Skeletal muscle tissue (tissue), 4 donors: ENCODE results near the gene RAB3B. TPM values are rescaled to one million over a fixed set of nuclear protein-coding genes. Genes with fewer than 3 reads are reported as not detected.
"Not testable (repeated sequence)": the region's sequence is repeated elsewhere in the genome, so short reads cannot be mapped to it uniquely, and the experiment has no call there.

Source experiments
- H3K27ac ChIP-seq: one replicate; pipeline ENCODE4 v1.7.0; 2013; ENCODE audit warnings: mild to moderate bottlenecking, low read depth, low read length, inconsistent platforms
- H3K27me3 ChIP-seq, 3 donors: one replicate each; pipeline ENCODE4 v1.7.0; 2013; ENCODE audit warnings: low read length in 3 of 3; ENCODE audit not compliant: control insufficient read depth in 3 of 3, insufficient read depth in 3 of 3
- H3K36me3 ChIP-seq, 3 donors: one replicate each; pipeline ENCODE4 v1.7.0; 2013; ENCODE audit warnings: low read length in 3 of 3; ENCODE audit not compliant: control insufficient read depth in 3 of 3, insufficient read depth in 3 of 3
- H3K4me1 ChIP-seq, 3 donors: one replicate each; pipeline ENCODE4 v1.7.0; 2013; ENCODE audit warnings: low read length in 3 of 3, mild to moderate bottlenecking in 3 of 3; ENCODE audit not compliant: control insufficient read depth in 3 of 3, insufficient read depth in 3 of 3
- H3K4me3 ChIP-seq, 3 donors: one replicate each; pipeline ENCODE4 v1.7.0; 2013; ENCODE audit warnings: low read length in 3 of 3
- H3K9ac ChIP-seq, 3 donors: one replicate each; pipeline ENCODE4 v1.7.0; 2013; ENCODE audit warnings: low read length in 3 of 3, mild to moderate bottlenecking in 3 of 3, moderate library complexity in 2 of 3, low read depth in 1 of 3
- H3K9me3 ChIP-seq, 3 donors: one replicate each; pipeline ENCODE4 v1.7.0; 2013; ENCODE audit warnings: low read length in 3 of 3; ENCODE audit not compliant: control insufficient read depth in 3 of 3
- total RNA-seq: library from RNA; depleted of rRNA; stranded (reverse); fragments of >200 nt; gene quantifications from one replicate; pipeline ENCODE4 v1.2.3, GENCODE V29; 2014
- donor health status: Osteomylitis.

RAB3B gene
- total RNA-seq, 1 donor from 2014 or later, result under 0.01 TPM

DNA sequence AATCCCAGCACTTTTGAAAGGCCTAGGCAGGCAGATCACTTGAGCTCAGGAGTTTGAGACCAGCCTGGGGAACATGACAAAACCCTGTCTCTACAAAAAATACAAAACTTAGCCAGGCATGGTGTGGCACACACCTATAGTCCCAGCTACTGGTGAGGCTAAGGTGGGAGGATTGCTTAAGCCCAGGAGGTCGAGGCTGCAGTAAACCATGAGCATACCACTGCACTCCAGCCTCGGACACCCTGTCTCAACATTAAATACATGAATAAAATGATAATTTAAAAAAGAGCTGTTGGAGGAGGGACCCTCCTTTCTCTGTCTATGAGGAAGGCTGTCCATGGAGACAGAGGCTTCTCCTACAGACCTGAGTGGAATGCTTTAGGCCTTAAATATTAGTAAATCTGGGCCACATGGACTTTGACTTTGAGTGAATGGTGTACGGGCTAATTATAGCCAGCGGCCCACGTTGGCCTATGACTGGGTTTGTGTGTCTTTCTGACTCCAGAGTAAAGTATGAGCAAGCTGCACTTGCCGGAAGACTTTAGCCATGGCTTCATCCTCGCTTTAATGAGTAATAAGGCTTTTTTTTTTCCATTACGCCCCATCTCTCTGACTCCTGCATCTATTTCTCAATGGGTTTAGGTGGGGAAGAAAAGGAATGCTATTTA lies 21.3 kb downstream of the RAB3B start:
- no peak overlapping the region for H3K27ac ChIP-seq
- H3K27me3 ChIP-seq, result peaks cover 0 to 4% (median 0%) of the 10 kb centered on the region in 3 donors
- no peaks in the 10 kb centered on the region for H3K36me3 ChIP-seq
- no peak overlapping the region for H3K9ac ChIP-seq
- H3K9me3 ChIP-seq, result no peaks in the 10 kb centered on the region
- no peaks in the 10 kb centered on the region for H3K4me1 ChIP-seq
- no peak overlapping the region for H3K4me3 ChIP-seq

DNA sequence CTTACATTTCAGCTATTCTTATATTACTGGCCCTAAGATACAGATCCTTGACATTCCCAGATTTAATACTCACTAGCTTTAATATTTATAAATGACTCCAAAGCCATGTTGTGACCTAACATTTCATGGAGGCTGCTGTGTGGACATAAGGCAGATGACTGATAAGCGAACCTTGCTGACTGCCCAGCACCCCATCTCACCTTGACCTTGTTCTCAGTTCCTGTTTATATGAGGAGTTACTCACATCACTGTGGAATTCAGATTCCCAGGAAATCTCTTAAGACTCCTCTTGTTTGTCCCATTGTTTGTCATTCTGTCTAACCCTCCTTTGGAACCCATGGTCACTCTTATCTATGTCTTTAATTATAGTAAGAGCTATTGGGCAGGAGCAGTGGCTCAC lies 21.9 kb downstream of the RAB3B start:
- Histone ChIP-seq H3K27me3 (peaks cover 0 to 4% (median 1%) of the 10 kb centered on the region in 3 donors), H3K36me3 (no peaks in the 10 kb centered on the region), H3K9ac (no peak overlapping the region), H3K4me3 (no peak overlapping the region), H3K27ac (no peak overlapping the region), H3K9me3 (no peaks in the 10 kb centered on the region), H3K4me1 (no peaks in the 10 kb centered on the region)

DNA sequence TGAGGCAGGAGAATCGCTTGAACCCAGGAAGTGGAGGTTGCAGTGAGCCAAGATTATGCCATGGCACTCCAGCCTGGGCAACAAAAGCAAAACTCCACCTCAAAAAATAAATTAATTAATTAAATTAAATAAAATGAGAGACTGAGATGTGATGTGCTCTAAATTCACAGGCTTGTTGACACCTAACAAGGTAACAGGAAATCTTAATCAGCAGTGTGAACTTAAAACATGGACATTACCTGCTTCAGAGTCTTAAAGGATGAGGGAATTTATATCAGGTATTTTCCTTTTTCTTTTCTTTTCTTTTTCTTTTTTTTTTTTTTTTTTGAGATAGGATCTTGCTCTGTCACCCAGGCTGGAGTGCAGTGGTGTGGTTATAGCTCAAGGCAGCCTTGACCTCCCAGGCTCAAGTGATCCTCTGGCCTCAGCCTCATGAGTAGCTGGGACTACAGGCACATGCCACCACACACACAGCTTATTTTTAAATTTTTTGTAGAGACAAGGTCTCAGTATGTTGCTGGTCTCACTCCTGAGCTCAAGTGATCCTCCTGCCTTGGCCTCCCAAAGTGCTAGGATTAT lies 23.2 kb downstream of the RAB3B start:
- not testable (repeated sequence) for H3K4me3 ChIP-seq, H3K27me3 ChIP-seq, H3K4me1 ChIP-seq, H3K36me3 ChIP-seq, H3K27ac ChIP-seq, H3K9ac ChIP-seq, H3K9me3 ChIP-seq

DNA sequence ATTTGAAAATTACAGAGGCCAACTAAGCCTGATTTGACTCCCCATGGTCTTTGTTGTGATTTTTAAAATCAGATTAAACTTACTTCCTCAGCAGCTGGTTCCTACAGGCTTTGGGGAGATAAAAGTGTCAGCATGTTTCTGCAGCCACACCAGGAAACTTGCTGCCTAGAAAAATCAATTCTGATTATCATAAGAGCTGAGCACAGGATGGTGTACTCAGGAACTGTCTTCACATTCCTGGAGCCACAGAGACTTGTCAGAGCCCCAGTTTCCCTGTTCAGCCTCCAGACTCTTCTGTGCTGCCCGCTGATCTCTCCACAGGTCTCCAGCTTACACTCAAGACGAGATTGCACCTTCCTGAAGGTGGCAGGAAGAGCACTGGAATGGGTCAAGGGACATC lies 23.9 kb downstream of the RAB3B start:
- H3K9ac ChIP-seq, result no peak overlapping the region
- H3K9me3 ChIP-seq, result no peaks in the 10 kb centered on the region
- H3K36me3 ChIP-seq, result no peaks in the 10 kb centered on the region
- no peak overlapping the region for H3K4me3 ChIP-seq
- H3K4me1 ChIP-seq, result no peaks in the 10 kb centered on the region
- H3K27ac ChIP-seq, result no peak overlapping the region
- peaks cover 2 to 13% (median 4%) of the 10 kb centered on the region in 3 donors for H3K27me3 ChIP-seq

DNA sequence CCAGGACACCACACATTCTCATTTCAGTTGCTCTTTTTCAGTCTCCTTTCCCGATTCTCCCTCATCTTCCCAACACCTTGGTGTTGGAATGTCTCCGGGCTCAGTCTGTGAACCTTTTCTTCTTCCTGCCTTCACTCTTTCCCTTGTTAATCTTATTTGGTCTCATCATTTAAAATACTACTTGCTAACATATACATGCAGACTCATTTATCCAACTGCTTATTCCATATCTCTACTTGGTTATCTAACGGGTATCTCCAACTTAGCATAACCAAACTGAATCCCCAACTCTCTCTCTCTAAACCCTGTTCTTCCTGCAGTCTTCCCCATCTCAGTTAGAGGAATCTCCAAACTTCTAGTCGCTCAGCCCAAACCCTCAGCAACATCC lies 26.2 kb downstream of the RAB3B start:
- peaks cover 9 to 30% (median 19%) of the 10 kb centered on the region in 3 donors for H3K27me3 ChIP-seq
- no peak overlapping the region for H3K4me3 ChIP-seq
- no peaks in the 10 kb centered on the region for H3K36me3 ChIP-seq
- H3K9ac ChIP-seq, result no peak overlapping the region
- H3K9me3 ChIP-seq, result no peaks in the 10 kb centered on the region
- H3K4me1 ChIP-seq, result no peaks in the 10 kb centered on the region
- no peak overlapping the region for H3K27ac ChIP-seq

DNA sequence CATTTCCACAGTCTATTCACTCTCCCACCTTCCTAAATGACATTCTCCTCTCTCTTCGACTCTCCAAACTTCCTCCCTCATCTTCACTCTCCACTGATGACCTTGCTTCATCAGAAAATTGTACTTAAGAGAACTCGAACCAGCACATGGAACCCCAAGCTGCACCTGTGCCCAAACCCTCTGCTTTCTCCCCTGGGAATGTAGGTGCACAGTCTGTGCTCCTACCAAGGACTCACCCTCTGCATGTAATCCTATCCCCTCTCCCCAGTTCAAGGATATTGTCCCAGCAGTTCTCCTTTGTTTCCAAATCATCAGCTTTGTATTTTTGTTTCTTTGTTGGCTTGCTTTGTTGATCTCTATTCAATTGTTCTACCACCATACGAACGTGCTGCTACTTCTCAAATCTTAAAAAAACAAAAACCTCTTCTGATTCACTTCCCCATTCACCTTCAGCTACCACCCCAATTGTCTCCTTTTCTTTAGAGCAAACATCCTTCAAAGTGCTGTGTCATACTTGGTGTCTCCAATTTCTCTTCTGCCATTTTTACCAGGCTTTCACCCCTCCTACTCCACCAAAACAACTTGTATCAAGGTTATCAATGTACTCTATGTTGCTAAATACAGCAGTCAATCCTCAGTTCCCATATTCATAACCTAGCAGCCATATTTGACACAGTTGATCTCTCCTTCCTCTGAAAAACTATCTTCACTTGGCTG lies 26.8 kb downstream of the RAB3B start:
- Histone ChIP-seq H3K4me1 (no peaks in the 10 kb centered on the region), H3K27me3 (peaks cover 9 to 30% (median 19%) of the 10 kb centered on the region in 3 donors), H3K27ac (no peak overlapping the region), H3K36me3 (no peaks in the 10 kb centered on the region), H3K9ac (no peak overlapping the region), H3K4me3 (no peak overlapping the region), H3K9me3 (no peaks in the 10 kb centered on the region)

DNA sequence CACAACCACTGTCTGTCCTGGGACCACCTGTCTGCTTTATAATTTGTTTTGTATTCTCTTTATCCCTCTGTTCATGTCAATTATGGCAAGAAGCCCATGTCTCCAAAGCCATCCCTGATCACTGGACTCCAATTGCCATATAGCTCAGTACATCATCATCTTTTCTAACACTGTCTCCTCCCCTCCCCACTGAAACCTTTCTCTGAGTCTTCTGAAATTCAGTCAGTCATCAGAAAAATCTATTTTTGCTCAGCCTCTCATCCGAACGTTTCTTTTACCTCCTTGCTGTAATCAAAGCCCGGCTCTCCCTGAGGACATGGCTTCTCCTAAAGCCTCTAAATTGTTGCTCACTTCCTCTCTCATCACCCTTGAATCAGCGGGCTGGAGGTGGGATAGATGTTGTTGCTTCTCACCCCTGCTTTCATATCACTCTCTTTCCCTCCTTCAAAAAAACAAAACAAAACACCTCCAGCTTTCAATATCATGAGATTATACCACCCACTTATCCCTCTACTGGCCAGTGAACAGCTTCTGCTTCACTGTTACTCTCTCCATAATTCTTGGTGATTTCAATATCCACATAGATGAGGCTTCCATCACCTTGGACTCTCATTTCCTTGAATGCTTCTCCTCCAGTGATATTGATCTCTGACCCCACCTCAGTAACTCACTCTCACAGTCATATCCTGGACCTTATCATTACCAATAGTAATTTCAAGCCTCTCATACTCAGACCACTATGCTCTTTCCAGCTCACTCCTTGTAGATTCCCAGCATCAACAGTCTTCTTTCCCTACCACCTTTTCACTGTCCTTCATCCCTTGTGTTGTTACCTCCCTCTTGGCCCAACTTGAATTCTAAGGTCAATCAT lies 27.8 kb downstream of the RAB3B start:
- Histone ChIP-seq H3K9ac (no peak overlapping the region), H3K4me1 (no peaks in the 10 kb centered on the region), H3K9me3 (no peaks in the 10 kb centered on the region), H3K27ac (no peak overlapping the region), H3K36me3 (no peaks in the 10 kb centered on the region), H3K27me3 (peaks cover 9 to 30% (median 19%) of the 10 kb centered on the region in 3 donors), H3K4me3 (no peak overlapping the region)

DNA sequence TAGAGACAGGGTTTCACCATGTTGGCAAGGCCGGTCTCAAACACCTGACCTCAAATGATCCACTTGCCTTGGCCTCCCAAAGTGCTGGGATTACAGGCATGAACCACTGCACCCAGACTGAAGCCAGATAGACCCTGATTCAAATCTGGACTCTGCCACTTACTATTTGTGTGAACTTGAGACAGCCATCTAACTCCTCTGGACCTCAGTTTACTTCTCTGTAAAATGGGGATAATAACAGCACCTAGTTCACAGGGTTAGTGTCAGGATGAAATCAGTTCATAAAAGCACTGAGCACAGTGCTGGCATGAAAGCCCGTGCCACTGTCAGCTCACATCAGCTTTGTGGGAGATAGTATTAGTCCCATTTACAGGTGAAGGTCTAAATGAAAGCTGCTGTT lies 28.5 kb downstream of the RAB3B start:
- Histone ChIP-seq H3K27me3 (peaks cover 9 to 30% (median 19%) of the 10 kb centered on the region in 3 donors), H3K4me3 (no peak overlapping the region), H3K9me3 (no peaks in the 10 kb centered on the region), H3K27ac (no peak overlapping the region), H3K4me1 (no peaks in the 10 kb centered on the region), H3K36me3 (no peaks in the 10 kb centered on the region), H3K9ac (no peak overlapping the region)

DNA sequence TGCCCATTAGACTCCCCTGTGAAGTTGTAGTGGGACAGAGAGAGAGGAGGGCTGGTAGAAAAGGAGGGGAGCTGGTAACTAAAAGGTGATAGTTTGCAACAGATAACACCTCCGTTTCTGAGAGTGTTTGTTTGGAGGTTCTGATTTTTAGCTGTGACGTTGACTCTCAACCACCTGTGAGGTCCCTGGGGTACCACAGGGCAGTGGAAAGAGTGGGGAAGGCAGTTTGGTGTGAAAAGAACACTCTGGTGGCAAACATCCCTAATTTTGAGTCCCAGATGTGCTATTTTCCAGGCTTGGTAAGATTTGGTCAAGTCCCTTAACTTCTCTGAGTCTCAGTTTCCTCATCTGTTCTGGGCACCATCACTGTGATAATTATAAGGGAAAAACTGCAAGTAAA lies 29.3 kb downstream of the RAB3B start:
- no peak overlapping the region for H3K4me3 ChIP-seq
- no peak overlapping the region for H3K27ac ChIP-seq
- H3K4me1 ChIP-seq, result no peaks in the 10 kb centered on the region
- H3K9ac ChIP-seq, result no peak overlapping the region
- peaks cover 9 to 30% (median 19%) of the 10 kb centered on the region in 3 donors for H3K27me3 ChIP-seq
- no peaks in the 10 kb centered on the region for H3K36me3 ChIP-seq
- H3K9me3 ChIP-seq, result no peaks in the 10 kb centered on the region
